ENCODE data around the gene NOS1AP.

DNA sequence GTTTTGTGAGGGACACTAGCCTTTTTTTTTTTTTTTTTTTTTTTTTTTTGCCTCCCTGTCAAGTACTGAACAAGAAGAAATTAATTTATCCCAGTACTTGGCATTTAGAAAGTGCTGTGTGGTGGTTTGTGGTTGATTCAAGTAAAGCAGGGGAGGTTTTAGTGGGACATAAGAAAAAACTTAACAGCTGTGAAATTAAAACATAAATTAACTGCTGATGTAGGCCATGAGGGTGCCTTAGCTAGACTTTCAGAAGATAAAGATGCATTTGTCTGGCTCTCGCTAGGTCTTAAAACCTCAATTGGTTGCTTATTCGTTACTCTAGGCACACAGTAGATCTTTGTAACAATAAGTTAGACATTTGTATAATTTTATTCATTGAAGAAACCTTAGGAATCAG is 254.9 kb downstream of the NOS1AP start:
- TF ChIP-seq POLR2AphosphoS5 (IDR thresholded peaks at IDR 0.05; ENCODE audit: insufficient read depth in 1 of 2, low read depth in 1 of 2): no peak
- TF ChIP-seq, protein P1, sequence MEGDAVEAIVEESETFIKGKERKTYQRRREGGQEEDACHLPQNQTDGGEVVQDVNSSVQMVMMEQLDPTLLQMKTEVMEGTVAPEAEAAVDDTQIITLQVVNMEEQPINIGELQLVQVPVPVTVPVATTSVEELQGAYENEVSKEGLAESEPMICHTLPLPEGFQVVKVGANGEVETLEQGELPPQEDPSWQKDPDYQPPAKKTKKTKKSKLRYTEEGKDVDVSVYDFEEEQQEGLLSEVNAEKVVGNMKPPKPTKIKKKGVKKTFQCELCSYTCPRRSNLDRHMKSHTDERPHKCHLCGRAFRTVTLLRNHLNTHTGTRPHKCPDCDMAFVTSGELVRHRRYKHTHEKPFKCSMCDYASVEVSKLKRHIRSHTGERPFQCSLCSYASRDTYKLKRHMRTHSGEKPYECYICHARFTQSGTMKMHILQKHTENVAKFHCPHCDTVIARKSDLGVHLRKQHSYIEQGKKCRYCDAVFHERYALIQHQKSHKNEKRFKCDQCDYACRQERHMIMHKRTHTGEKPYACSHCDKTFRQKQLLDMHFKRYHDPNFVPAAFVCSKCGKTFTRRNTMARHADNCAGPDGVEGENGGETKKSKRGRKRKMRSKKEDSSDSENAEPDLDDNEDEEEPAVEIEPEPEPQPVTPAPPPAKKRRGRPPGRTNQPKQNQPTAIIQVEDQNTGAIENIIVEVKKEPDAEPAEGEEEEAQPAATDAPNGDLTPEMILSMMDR (IDR thresholded peaks at IDR 0.05): no peak

Data from vagina (tissue), 2 donors.